Activated CD4-positive, CD25-positive, alpha-beta regulatory T cell treated with anti-CD3 and anti-CD28 coated beads, Interleukin-2, amount 50 U/mL, for 16 hours (primary cell): ENCODE measurements around the gene RNF19B.
"Not testable (repeated sequence)": the region's sequence is repeated elsewhere in the genome, so short reads cannot be mapped to it uniquely, and the experiment has no call there.

ENCODE experiments used
- DNase-seq: peaks from one replicate; pipeline ENCODE4 v3.0.0-alpha.2; 2020; ENCODE audit warnings: low read depth, low spot score

Gene RNF19B

GRCh38 chr1:32964461-32965250, at the start of gene RNF19B:
TSS of gene RNF19B (minus strand) at chr1:32964809. CDS start at chr1:32964685, 124 bp downstream.
- DNase-seq = peak; percentile 86

DNA sequence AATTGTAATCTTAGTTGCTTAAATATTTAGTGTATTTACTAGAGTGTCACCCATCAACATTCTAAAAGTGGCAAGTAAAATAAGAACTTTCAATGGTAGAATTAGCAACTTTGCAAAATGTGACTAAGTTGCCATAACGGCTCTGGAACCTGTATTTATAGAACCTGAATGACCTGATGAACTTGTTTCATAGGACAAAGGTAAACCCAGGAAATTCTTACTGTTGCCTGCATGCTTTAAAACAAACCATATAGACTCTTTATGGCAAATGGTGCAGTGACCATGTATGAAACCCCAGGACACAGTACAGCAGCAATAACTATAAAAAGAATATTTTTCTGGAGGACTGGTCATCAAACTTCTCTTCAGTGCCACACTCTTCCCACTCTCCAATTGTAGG, 49.2 kb upstream of the RNF19B start:
- no peak for DNase-seq

GRCh38 chr1:33012165-33012564, 47.6 kb upstream of the RNF19B start:
- DNase-seq = no peak

- no peak for DNase-seq
Measured at GRCh38 chr1:33010932-33011731, 46.5 kb upstream of the RNF19B start.

- no peak for DNase-seq
Measured at GRCh38 chr1:33009561-33009960, 45.0 kb upstream of the RNF19B start.

DNA sequence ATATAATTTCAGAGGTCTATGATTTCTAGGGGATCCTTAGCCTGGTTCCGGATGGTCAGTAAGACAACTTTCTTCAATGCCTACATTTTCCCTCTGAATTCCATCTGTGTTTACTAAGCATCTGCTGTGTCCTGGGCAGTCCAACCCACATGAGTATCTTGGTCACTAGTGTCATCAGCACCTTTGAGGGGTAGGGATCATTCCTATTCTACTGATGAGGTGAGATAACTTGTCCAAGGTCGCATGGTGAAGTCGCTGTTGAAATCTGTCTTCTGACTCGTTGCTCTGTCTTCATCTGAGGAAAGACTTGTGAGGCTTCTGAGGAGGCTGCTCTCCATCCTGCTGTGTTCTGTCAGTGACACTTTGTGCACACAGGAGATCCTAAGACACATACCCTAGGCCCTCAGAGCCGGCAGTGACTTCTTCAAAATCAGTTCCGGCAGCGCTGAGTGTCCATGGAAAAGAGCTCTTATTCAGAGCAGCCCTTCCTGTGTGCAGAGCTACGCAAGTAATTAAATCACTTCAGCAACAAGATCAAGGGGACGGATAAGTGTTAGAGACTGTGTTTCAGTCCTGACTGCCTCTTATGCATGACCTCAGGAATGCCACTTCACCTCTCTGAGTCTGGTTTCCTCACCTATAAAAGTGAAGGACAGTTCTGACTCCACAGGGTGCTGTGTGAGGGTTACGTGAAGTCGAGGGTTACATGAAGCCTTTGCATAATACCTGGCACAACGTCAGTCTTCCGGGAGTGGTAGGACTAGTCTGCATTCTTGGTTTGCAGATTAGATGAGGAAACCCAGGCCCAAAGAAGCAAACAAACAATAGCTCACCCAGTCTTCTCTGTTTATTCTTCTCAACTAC, 43.7 kb upstream of the RNF19B start:
- DNase-seq = no peak

- DNase-seq = no peak
Measured at GRCh38 chr1:33007190-33008050, 42.8 kb upstream of the RNF19B start.

GRCh38 chr1:33005838-33006421, 41.3 kb upstream of the RNF19B start:
- no peak for DNase-seq

GRCh38 chr1:33005117-33005837, 40.7 kb upstream of the RNF19B start:
- DNase-seq = no peak

- DNase-seq = no peak
Measured at GRCh38 chr1:33004613-33005012, 40.0 kb upstream of the RNF19B start.

DNA sequence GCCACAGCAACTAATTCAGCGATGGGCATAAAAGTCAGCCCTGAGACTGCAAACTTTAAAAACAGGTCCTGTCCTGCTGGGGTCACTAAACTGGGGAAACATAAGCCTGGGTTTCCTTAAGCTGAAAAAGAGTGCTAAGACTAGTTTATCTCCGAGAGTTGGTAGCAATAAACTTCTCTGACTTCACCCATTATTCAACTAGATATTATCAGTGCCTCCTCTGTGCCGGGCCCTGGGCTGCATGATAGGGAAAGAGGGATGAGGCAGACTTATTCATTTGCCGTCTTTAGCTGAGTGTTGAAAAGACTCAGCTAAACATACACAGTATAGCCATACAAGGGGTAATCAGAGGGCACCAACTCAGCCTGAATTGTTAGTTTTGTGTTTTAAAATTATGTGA, 39.0 kb upstream of the RNF19B start:
- no peak for DNase-seq

- no peak for DNase-seq
Measured at GRCh38 chr1:33002006-33002405, 37.4 kb upstream of the RNF19B start.

GRCh38 chr1:33001282-33001681, 36.7 kb upstream of the RNF19B start:
- no peak for DNase-seq

- no peak for DNase-seq
Measured at GRCh38 chr1:33000427-33001026, 35.9 kb upstream of the RNF19B start.

DNA sequence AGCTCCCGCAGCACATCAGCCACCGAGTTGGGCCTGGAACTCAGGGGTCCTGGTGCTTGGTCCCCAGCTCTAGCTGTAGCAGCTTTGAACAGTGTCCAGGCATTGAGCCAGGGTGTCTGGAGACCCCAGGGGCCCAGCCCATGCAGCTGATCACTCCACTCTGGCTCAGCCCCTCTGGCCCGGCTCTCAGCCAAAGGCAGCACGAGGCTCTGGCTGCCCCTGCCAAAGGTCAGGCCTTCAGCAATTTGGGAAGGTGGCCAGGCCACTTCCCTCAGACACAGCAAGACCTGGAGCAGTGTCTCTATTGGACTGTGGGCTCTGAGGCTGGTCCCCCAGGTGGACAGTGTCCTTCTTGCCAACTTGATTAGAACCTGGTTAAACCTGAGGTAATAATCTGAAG, 34.4 kb upstream of the RNF19B start:
- no peak for DNase-seq

- no peak for DNase-seq
Measured at GRCh38 chr1:32998064-32998463, 33.5 kb upstream of the RNF19B start.

DNA sequence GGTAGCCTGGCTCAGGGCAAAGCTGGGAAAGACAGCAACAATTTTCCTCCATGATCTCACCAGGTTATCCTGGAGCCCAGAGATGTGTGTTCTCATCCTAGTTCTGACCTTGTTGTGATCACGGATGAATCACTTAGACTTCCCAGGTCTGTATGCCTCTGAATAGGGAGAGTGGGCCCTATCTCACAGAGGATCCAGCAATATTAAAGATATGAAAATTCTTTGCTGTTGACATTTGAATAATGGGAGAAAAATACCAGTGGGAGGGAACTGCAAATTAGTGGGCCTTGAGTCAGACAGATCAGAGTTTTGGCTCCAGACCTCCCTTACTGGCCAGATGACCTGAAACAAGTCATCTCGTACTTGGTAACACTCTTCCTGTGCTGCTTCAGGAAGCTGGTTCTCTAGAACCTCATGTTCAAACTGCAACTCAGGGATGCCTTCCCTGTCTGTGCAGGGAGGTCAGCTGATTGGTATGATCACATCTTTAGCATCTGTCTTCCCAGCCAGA, 32.8 kb upstream of the RNF19B start:
- no peak for DNase-seq

- DNase-seq = not testable (repeated sequence)
Measured at GRCh38 chr1:32993324-32993636, 28.7 kb upstream of the RNF19B start.

DNA sequence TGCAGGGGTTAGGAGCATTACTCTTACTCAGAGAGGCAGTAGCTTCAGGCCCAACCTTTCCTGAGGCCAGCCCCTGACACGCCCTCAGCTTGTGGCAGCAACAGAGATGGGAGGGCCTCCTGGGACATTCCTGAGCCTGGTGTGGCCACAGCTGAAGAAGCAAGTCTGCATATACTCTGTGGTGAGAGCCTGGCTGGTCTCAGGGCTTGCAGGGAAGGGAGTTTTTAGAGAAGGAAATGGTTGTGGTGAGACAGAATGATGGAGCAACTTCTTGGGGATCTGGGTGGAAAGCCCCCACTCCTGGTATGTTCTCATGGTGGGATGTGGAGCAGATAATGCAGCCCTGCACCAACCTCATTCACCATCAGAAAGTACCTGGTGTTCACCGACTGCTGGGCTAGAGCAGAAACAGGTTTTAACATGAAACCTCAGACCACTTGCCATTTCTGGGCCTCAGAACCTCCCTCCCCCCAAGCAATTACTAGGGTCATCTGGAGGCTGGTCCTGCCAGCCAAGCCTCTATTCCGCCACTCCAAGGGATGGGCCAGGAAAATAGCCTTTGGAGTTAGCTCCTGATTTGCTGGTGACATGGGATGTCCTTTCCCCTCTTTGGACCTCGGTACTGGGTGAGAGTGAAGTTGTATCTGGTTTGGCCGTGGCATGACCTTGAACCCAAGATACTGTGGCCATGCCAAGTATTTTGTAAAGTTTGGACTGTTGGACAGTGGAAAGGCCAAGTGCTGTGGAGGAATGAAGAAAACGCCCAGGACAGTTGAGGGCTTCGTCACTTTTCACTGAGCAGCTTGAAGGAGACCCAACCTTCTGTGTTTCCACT, 28.1 kb upstream of the RNF19B start:
- no peak for DNase-seq
